ENCODE measurements around the gene PEX11A. TPM values are rescaled to one million over a fixed set of nuclear protein-coding genes. Genes with fewer than 3 reads are reported as not detected.
A peak's percentile ranks its signal among the peaks of the same experiment; 100 is the strongest.

The PEX11A gene
- total RNA-seq, 4 donors from 2014 or later, result 7.2 to 15.5 (median 9.7) TPM

DNA sequence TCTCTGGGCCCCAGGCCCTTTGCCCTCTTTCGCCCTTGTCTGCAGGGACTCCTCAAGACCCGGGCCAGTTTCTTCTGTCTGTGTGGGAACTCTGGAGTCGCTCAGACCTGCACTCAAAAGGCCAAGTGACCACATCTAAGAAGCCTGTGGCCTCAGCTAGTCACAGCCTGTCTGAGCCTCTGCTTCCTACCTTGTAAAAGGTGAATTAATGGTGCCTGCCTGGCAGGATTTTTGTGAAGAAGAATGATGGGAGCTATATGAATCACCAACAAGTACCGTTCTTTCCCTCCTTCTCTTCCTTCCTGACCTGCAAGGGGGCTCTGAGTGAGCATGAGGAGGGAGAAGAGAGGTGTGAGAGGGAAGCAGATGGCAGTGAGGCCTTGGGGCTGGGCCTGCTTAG is 18.9 kb downstream of the PEX11A start:
- Histone ChIP-seq H3K36me3 (no peaks in the 10 kb centered on the region), H3K4me1 (peaks cover 0 to 13% (median 0%) of the 10 kb centered on the region in 4 donors), H3K9me3 (no peaks in the 10 kb centered on the region), H3K4me3 (no peak overlapping the region), H3K27me3 (no peaks in the 10 kb centered on the region), H3K27ac (peak overlapping the region in 2 of 4 donors; percentile 5 to 15)
- no peak for DNase-seq (ENCODE audit: low spot score in 2 of 2)
- 51 to 57% methylated on average over 4 of the region's 4 CpGs for WGBS, 2 donors
- no peak for TF ChIP-seq EP300 (IDR thresholded peaks at IDR 0.05)
- TF ChIP-seq, protein P1, sequence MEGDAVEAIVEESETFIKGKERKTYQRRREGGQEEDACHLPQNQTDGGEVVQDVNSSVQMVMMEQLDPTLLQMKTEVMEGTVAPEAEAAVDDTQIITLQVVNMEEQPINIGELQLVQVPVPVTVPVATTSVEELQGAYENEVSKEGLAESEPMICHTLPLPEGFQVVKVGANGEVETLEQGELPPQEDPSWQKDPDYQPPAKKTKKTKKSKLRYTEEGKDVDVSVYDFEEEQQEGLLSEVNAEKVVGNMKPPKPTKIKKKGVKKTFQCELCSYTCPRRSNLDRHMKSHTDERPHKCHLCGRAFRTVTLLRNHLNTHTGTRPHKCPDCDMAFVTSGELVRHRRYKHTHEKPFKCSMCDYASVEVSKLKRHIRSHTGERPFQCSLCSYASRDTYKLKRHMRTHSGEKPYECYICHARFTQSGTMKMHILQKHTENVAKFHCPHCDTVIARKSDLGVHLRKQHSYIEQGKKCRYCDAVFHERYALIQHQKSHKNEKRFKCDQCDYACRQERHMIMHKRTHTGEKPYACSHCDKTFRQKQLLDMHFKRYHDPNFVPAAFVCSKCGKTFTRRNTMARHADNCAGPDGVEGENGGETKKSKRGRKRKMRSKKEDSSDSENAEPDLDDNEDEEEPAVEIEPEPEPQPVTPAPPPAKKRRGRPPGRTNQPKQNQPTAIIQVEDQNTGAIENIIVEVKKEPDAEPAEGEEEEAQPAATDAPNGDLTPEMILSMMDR (IDR thresholded peaks at IDR 0.05), result no peak
- TF ChIP-seq POLR2A (IDR thresholded peaks at IDR 0.05), result no peak

DNA sequence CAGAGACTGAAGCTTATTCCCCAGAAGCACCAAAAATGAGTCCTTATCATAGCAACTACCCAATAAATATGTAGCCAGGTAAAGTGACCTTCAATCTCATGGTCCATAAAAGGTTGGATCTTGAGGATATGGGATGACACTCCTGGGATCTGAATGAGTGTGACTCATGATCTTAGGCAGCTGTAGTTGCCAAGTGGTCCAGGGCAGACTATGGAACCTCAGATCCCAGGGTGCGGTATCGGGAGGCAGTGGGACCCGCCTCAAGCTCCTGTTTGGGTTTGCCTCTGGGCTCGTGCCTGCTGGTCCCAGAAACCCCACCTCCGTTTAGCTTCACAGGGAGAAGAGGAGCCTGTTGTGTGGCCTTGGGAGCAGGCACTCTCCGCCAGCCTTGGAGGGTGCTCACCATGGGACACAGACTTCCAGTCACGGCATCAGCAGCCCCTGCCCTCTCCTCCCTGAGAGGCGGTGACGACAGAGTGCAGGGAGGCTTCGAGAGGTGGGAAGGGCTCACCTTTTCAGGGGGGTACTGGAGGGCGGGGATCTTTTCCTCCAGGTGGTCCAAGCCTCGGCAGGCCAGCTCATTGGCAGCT is 19.5 kb downstream of the PEX11A start:
- TF ChIP-seq, protein P1 (IDR thresholded peaks at IDR 0.05), result no peak
- TF ChIP-seq POLR2A (IDR thresholded peaks at IDR 0.05) (no peak), EP300 (IDR thresholded peaks at IDR 0.05) (no peak)
- Histone ChIP-seq H3K9me3 (no peaks in the 10 kb centered on the region), H3K4me3 (no peak overlapping the region), H3K27me3 (no peaks in the 10 kb centered on the region), H3K36me3 (no peaks in the 10 kb centered on the region), H3K27ac (peak overlapping the region in 1 of 4 donors; percentile 15), H3K4me1 (peaks cover 0 to 18% (median 1%) of the 10 kb centered on the region in 4 donors)
- 78 to 80% methylated on average over 11 to 12 of the region's 12 CpGs for WGBS, 2 donors
- no peak for DNase-seq (ENCODE audit: low spot score in 2 of 2)

DNA sequence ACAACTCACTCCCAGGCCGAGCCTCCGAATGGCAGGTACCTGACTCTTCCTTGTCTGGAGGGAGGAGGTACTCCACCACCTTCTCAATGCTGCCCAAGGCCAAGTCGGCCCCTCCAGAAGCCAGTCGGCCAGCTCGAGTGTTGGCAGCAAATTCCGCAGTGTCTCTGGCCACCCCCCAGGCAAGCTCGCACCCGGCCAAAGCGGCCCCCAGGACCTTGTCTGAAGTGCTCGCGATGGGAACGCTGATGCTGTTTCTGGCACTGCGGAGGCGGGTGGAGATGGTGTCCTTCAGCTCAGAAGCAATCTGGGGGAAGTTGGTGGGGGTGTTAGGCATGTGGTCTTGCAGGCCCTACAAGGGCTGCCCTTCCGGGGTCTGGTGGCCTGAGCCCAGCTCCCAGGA is 20.6 kb downstream of the PEX11A start:
- DNase-seq (ENCODE audit: low spot score in 2 of 2), result no peak
- H3K27ac ChIP-seq, result no peak overlapping the region
- no peak overlapping the region for H3K4me3 ChIP-seq
- no peaks in the 10 kb centered on the region for H3K9me3 ChIP-seq
- no peaks in the 10 kb centered on the region for H3K36me3 ChIP-seq
- H3K27me3 ChIP-seq, result no peaks in the 10 kb centered on the region
- peaks cover 0 to 26% (median 10%) of the 10 kb centered on the region in 4 donors for H3K4me1 ChIP-seq
- TF ChIP-seq, protein P1 (IDR thresholded peaks at IDR 0.05), result no peak
- TF ChIP-seq POLR2A (IDR thresholded peaks at IDR 0.05) (no peak), EP300 (IDR thresholded peaks at IDR 0.05) (no peak)
- WGBS, 2 donors, result 93 to 95% methylated on average over 13 to 15 of the region's 15 CpGs

DNA sequence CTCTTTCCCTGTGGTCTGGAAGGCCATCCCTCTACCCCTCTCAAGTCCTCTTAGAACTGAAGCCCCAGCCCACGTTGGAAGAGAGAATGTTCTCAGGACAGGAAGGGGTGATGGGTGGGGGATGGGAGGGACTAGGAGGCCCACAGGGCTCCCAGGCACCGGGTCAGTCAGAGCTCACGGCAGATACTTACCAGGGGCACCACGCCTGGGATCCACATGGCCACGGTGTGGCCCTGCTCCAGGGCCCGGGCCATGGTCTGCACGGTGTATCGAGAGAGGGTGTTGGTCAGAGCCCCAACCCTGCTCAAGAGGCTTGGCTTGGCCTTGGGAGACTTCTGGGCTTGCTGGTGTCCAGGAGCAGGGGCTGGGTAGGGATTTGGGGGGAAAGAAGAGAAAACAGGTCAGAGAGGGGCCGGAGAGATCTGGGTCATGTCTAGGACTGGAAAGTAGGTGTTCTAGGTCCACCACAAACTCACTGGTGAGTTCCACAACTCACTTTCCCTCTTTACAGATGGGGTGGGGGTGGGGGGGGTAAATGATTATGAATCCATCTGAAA is 21.2 kb downstream of the PEX11A start:
- Histone ChIP-seq H3K36me3 (no peaks in the 10 kb centered on the region), H3K4me3 (no peak overlapping the region), H3K27me3 (no peaks in the 10 kb centered on the region), H3K4me1 (peaks cover 0 to 32% (median 12%) of the 10 kb centered on the region in 4 donors), H3K27ac (no peak overlapping the region), H3K9me3 (no peaks in the 10 kb centered on the region)
- whole genome bisulfite sequencing, 2 donors, result 72 to 89% methylated on average over 8 to 9 of the region's 9 CpGs
- DNase-seq (ENCODE audit: low spot score in 2 of 2), result no peak
- TF ChIP-seq POLR2A (IDR thresholded peaks at IDR 0.05) (no peak), EP300 (IDR thresholded peaks at IDR 0.05) (no peak)
- TF ChIP-seq, protein P1 (IDR thresholded peaks at IDR 0.05), result no peak

DNA sequence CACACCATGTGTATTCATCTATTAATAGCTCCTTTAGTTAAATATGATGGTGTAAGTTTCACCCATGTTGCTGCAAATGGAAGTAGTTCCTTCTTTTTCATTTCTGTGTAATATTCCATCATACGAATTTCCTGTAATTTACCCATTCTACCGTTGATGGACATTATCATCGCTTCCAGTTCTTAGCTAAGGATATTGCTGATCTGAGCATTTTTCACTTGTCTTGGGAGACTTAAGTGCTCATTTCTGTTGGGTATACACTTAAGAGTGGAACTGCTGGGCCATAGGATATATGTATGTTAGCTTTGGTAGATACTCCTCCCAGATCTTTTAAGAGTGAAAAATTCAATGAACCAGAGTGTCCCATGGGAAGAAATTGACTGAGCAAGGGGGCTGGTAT is 22.4 kb downstream of the PEX11A start:
- H3K4me1 ChIP-seq, result peaks cover 0 to 35% (median 12%) of the 10 kb centered on the region in 4 donors
- no peaks in the 10 kb centered on the region for H3K36me3 ChIP-seq
- TF ChIP-seq POLR2A (IDR thresholded peaks at IDR 0.05) (no peak), EP300 (IDR thresholded peaks at IDR 0.05) (no peak)
- TF ChIP-seq, protein P1 (IDR thresholded peaks at IDR 0.05), result no peak
- no peaks in the 10 kb centered on the region for H3K27me3 ChIP-seq
- DNase-seq (ENCODE audit: low spot score in 2 of 2), result no peak
- H3K27ac ChIP-seq, result no peak overlapping the region
- no peaks in the 10 kb centered on the region for H3K9me3 ChIP-seq
- H3K4me3 ChIP-seq, result no peak overlapping the region
- WGBS, 2 donors, result 91 to 96% methylated on average over 3 of the region's 3 CpGs
